KMS-11 (cell line): ENCODE data around the gene TEX101.
"Not testable (repeated sequence)": the region's sequence is repeated elsewhere in the genome, so short reads cannot be mapped to it uniquely, and the experiment has no call there.

ENCODE experiments used
- H2AFZ ChIP-seq: fragments of 200-600 bp; sonication (generic); 2 replicates; pipeline ENCODE4 v1.6.1; 2016; ENCODE audit warnings: antibody characterized with exemption, mixed run types, low read depth
- H3K27ac ChIP-seq: fragments of 200-600 bp; sonication (generic); 2 replicates; pipeline ENCODE4 v1.6.1; 2016; ENCODE audit warnings: mild to moderate bottlenecking, mixed run types
- H3K27me3 ChIP-seq: fragments of 200-600 bp; sonication (generic); 2 replicates; pipeline ENCODE4 v1.6.1; 2017; ENCODE audit warnings: mild to moderate bottlenecking, low read depth, mixed run types, moderate library complexity; ENCODE audit not compliant: insufficient read depth
- H3K36me3 ChIP-seq: fragments of 200-600 bp; sonication (generic); 2 replicates; pipeline ENCODE4 v1.6.1; 2017; ENCODE audit warnings: mild to moderate bottlenecking, mixed run types; ENCODE audit not compliant: insufficient read depth
- H3K4me1 ChIP-seq: fragments of 200-600 bp; sonication (generic); 2 replicates; pipeline ENCODE4 v1.6.1; 2016; ENCODE audit warnings: mild to moderate bottlenecking, low read depth, mixed run types; ENCODE audit not compliant: poor library complexity, severe bottlenecking
- H3K4me2 ChIP-seq: fragments of 200-600 bp; sonication (generic); 2 replicates; pipeline ENCODE4 v1.7.0; 2016; ENCODE audit warnings: mild to moderate bottlenecking, mixed run types
- H3K4me3 ChIP-seq: fragments of 200-600 bp; sonication (generic); IDR thresholded peaks from 2 replicates; pipeline ENCODE4 v1.6.1; 2017; ENCODE audit warnings: low read depth, low read length, mixed read lengths; ENCODE audit not compliant: insufficient read depth
- H3K79me2 ChIP-seq: fragments of 200-600 bp; sonication (generic); 2 replicates; pipeline ENCODE4 v1.6.1; 2016; ENCODE audit warnings: low read depth, mixed run types; ENCODE audit not compliant: insufficient read depth
- H3K9ac ChIP-seq: fragments of 200-600 bp; sonication (generic); 2 replicates; pipeline ENCODE4 v1.6.1; 2016; ENCODE audit warnings: mild to moderate bottlenecking, mixed run types
- H4K20me1 ChIP-seq: fragments of 200-600 bp; sonication (generic); 2 replicates; pipeline ENCODE4 v1.6.1; 2016; ENCODE audit warnings: mild to moderate bottlenecking, mixed run types; ENCODE audit not compliant: insufficient read depth
- CTCF ChIP-seq: fragments of 200-600 bp; sonication (generic); conservative IDR thresholded peaks from 2 replicates; pipeline ENCODE4 v1.6.1; 2017; ENCODE audit warnings: low read depth, mild to moderate bottlenecking, antibody characterized with exemption, low read length, moderate library complexity, mixed read lengths

The TEX101 gene

GRCh38 chr19:43390903-43391551, 23.7 kb upstream of the TEX101 start:
- H3K4me2 ChIP-seq, H3K4me3 ChIP-seq: not testable (repeated sequence)

GRCh38 chr19:43391552-43391935, 23.1 kb upstream of the TEX101 start:
- H2AFZ ChIP-seq, H3K4me3 ChIP-seq, H3K36me3 ChIP-seq, H3K9ac ChIP-seq, H3K4me1 ChIP-seq, H3K27me3 ChIP-seq, H3K27ac ChIP-seq, H3K79me2 ChIP-seq, H4K20me1 ChIP-seq, H3K4me2 ChIP-seq: not testable (repeated sequence)

More at GRCh38 chr19:43390903-43391551, 23.7 kb upstream of the TEX101 start:
- H3K36me3 ChIP-seq, H3K27me3 ChIP-seq, H3K79me2 ChIP-seq, H2AFZ ChIP-seq, H3K9ac ChIP-seq, H3K4me1 ChIP-seq, H4K20me1 ChIP-seq, H3K27ac ChIP-seq: not testable (repeated sequence)

- not testable (repeated sequence) for H2AFZ ChIP-seq, H3K4me1 ChIP-seq, H3K27me3 ChIP-seq, H4K20me1 ChIP-seq, H3K4me3 ChIP-seq, H3K4me2 ChIP-seq, H3K27ac ChIP-seq, H3K36me3 ChIP-seq, H3K9ac ChIP-seq, H3K79me2 ChIP-seq
Measured at GRCh38 chr19:43393501-43393900, 21.2 kb upstream of the TEX101 start.

- TF ChIP-seq CTCF: no peak
- Histone ChIP-seq H3K79me2 (no peaks in the 10 kb centered on the region), H3K27me3 (no peaks in the 10 kb centered on the region), H3K4me1 (no peaks in the 10 kb centered on the region), H3K36me3 (no peaks in the 10 kb centered on the region), H2AFZ (no peak overlapping the region), H4K20me1 (no peaks in the 10 kb centered on the region), H3K9ac (no peak overlapping the region), H3K27ac (no peak overlapping the region), H3K4me2 (no peak overlapping the region), H3K4me3 (no peak overlapping the region)
Measured at GRCh38 chr19:43395561-43395960, 19.1 kb upstream of the TEX101 start.

GRCh38 chr19:43406297-43406696, 8.4 kb upstream of the TEX101 start:
- no peaks in the 10 kb centered on the region for H3K79me2 ChIP-seq
- H3K4me3 ChIP-seq: no peak overlapping the region

More at GRCh38 chr19:43406297-43406696, 8.4 kb upstream of the TEX101 start:
- H4K20me1 ChIP-seq: no peaks in the 10 kb centered on the region
- H3K9ac ChIP-seq: no peak overlapping the region
- H3K4me1 ChIP-seq: no peaks in the 10 kb centered on the region
- no peak for TF ChIP-seq CTCF
- H3K4me2 ChIP-seq: no peak overlapping the region
- H3K27ac ChIP-seq: no peak overlapping the region
- H3K36me3 ChIP-seq: no peaks in the 10 kb centered on the region
- H3K27me3 ChIP-seq: no peaks in the 10 kb centered on the region
- no peak overlapping the region for H2AFZ ChIP-seq
